SK-N-SH (cell line): ENCODE data around the gene PPP1R36. TPM values are rescaled to one million over a fixed set of nuclear protein-coding genes. Genes with fewer than 3 reads are reported as not detected.

Experiments
- CTCF ChIA-PET: fragments of 300-600, 350-600 bp; formaldehyde crosslinking; extraction: SDS; loops from one replicate; lab custom pipeline; 2021; lab: Yijun Ruan, JAX
- POLR2A ChIA-PET: fragments of 350-600 bp; sonication (Branson Sonifier 250); formaldehyde crosslinking; extraction: SDS; loops from one replicate; lab custom pipeline; 2020; ENCODE audit warnings: antibody characterized with exemption, inconsistent platforms; lab: Yijun Ruan, JAX
- DNase-seq: peaks from one replicate; pipeline ENCODE4 v3.0.0; 2012
- H2AFZ ChIP-seq: fragments of 200-600 bp; sonication (generic); 2 replicates; pipeline ENCODE4 v1.8.1; 2016; ENCODE audit warnings: antibody characterized with exemption, mild to moderate bottlenecking, low read depth
- H3F3A ChIP-seq: fragments of 200-600 bp; sonication (generic); replicated peaks from 2 replicates; pipeline ENCODE3; 2016; ENCODE audit warnings: antibody characterized with exemption, mild to moderate bottlenecking; ENCODE audit not compliant: insufficient read depth
- H3K27ac ChIP-seq, 2 experiments: fragments of 200-500 bp in 1 of 2; fragments of 200-600 bp in 1 of 2; sonication (Bioruptor generic) in 1 of 2; sonication (generic), shearing (Covaris generic) in 1 of 2; 2 replicates each; pipeline versions ENCODE4 v1.5.1 to v1.6.1; 2014 to 2016; ENCODE audit warnings: low read depth in 2 of 2, inconsistent platforms in 1 of 2, low read length in 1 of 2, mild to moderate bottlenecking in 1 of 2, mixed read lengths in 1 of 2
- H3K27me3 ChIP-seq: fragments of 200-600 bp; sonication (generic), shearing (Covaris generic); 2 replicates; pipeline ENCODE4 v1.6.1; 2016; ENCODE audit warnings: mixed run types; ENCODE audit not compliant: insufficient read depth
- H3K36me3 ChIP-seq, 2 experiments: fragments of 200-500 bp in 1 of 2; fragments of 200-600 bp in 1 of 2; sonication (Bioruptor generic) in 1 of 2; sonication (generic) in 1 of 2; replicated peaks in 1 of 2; 2 replicates each; pipeline versions ENCODE3 to v1.5.1; 2014 to 2016; ENCODE audit warnings: low read length in 1 of 2, mild to moderate bottlenecking in 1 of 2; ENCODE audit not compliant: insufficient read depth in 2 of 2, control insufficient read depth in 1 of 2
- H3K4me1 ChIP-seq, 2 experiments: fragments of 200-500 bp in 1 of 2; fragments of 200-600 bp in 1 of 2; sonication (Bioruptor generic) in 1 of 2; sonication (generic), shearing (Covaris generic) in 1 of 2; 2 replicates each; pipeline versions ENCODE4 v1.5.1 to v1.6.1; 2014 to 2016; ENCODE audit warnings: low read depth in 1 of 2, low read length in 1 of 2, mixed run types in 1 of 2; ENCODE audit not compliant: insufficient read depth in 2 of 2, control insufficient read depth in 1 of 2
- H3K4me2 ChIP-seq: fragments of 200-600 bp; sonication (generic), shearing (Covaris generic); 2 replicates; pipeline ENCODE4 v1.6.1; 2017; ENCODE audit warnings: mixed run types
- H3K4me3 ChIP-seq, 2 experiments: fragments of 200-500 bp in 1 of 2; fragments of 200-600 bp in 1 of 2; sonication (Bioruptor generic) in 1 of 2; sonication (generic), shearing (Covaris generic) in 1 of 2; 2 replicates each; pipeline versions ENCODE4 v1.5.1 to v1.8.1; 2014 to 2016; ENCODE audit warnings: low read depth in 2 of 2, inconsistent platforms in 1 of 2, low read length in 1 of 2, mild to moderate bottlenecking in 1 of 2, mixed read lengths in 1 of 2, moderate library complexity in 1 of 2
- H3K79me2 ChIP-seq: fragments of 200-600 bp; sonication (generic); 2 replicates; pipeline ENCODE4 v1.8.1; 2017; ENCODE audit warnings: mild to moderate bottlenecking; ENCODE audit not compliant: insufficient read depth
- H3K9ac ChIP-seq: fragments of 200-600 bp; sonication (generic); 2 replicates; pipeline ENCODE4 v1.6.1; 2017; ENCODE audit warnings: mixed run types
- H3K9me2 ChIP-seq: fragments of 200-600 bp; sonication (generic); 2 replicates; pipeline ENCODE4 v1.6.1; 2017; ENCODE audit warnings: mixed run types
- H3K9me3 ChIP-seq: fragments of 200-600 bp; sonication (generic); 2 replicates; pipeline ENCODE4 v1.6.1; 2017; ENCODE audit warnings: mixed run types, mild to moderate bottlenecking, moderate library complexity
- H4K20me1 ChIP-seq: fragments of 200-600 bp; sonication (generic); 2 replicates; pipeline ENCODE4 v1.6.1; 2017; ENCODE audit warnings: mild to moderate bottlenecking, mixed run types; ENCODE audit not compliant: insufficient read depth
- ELF1 ChIP-seq: IDR thresholded peaks from 2 replicates; pipeline ENCODE4 v1.4.0; 2012
- EZH2phosphoT487 ChIP-seq: fragments of 200-600 bp; sonication (generic); IDR thresholded peaks from 2 replicates; pipeline ENCODE4 v1.6.1; 2017; ENCODE audit warnings: low read depth, mixed run types, mild to moderate bottlenecking, antibody characterized with exemption, moderate library complexity, borderline replicate concordance
- FOSL2 ChIP-seq: IDR thresholded peaks from 2 replicates; pipeline ENCODE4 v1.4.0; 2012; ENCODE audit warnings: low read depth, mild to moderate bottlenecking, moderate library complexity, borderline replicate concordance
- FOXM1 ChIP-seq: IDR thresholded peaks from 2 replicates; pipeline ENCODE4 v1.4.0; 2012; ENCODE audit warnings: low read depth, mild to moderate bottlenecking
- GABPA ChIP-seq: IDR thresholded peaks from 2 replicates; pipeline ENCODE4 v1.4.0; 2012; ENCODE audit warnings: low read depth, mild to moderate bottlenecking
- GATA2 ChIP-seq: sonication (generic); formaldehyde crosslinking; IDR thresholded peaks from 2 replicates; pipeline ENCODE4 v1.5.0; 2020; ENCODE audit warnings: mild to moderate bottlenecking, missing genetic modification reagents
- JUND ChIP-seq: IDR thresholded peaks from 2 replicates; pipeline ENCODE4 v1.4.0; 2012
- NRF1 ChIP-seq: IDR thresholded peaks from 2 replicates; pipeline ENCODE4 v1.6.1; 2012; ENCODE audit warnings: low read depth, mild to moderate bottlenecking, low read length
- POLR2AphosphoS5 ChIP-seq: IDR thresholded peaks from 2 replicates; pipeline ENCODE4 v1.6.1; 2012; ENCODE audit warnings: low read depth, low read length
- RAD21 ChIP-seq: IDR thresholded peaks from 2 replicates; pipeline ENCODE4 v1.6.1; 2012; ENCODE audit warnings: mild to moderate bottlenecking, low read length
- SMC3 ChIP-seq: IDR thresholded peaks from 2 replicates; pipeline ENCODE4 v1.6.1; 2012; ENCODE audit warnings: low read depth, low read length, improper control_type of control experiment
- TCF12 ChIP-seq: IDR thresholded peaks from 2 replicates; pipeline ENCODE4 v1.4.0; 2012
- WGBS: methylation state at CpG from one replicate; pipeline ENCODE4 v1.1.6; 2017; ENCODE audit warnings: low lambda C conversion rate; 5-methylcytosine and 5-hydroxymethylcytosine counted together
- polyA plus RNA-seq, 3 experiments: library from polyadenylated mRNA; depleted of rRNA; stranded (reverse); fragments of >200 nt; gene quantifications; 2 replicates each; pipeline ENCODE4 v1.2.3, GENCODE V29; 2012
- small RNA-seq, 7 experiments: library from RNA; depleted of rRNA; stranded (forward); fragments of <200 nt; gene quantifications; one replicate each; pipeline ENCODE3, GENCODE V24; 2012
- TF ChIP-seq, protein P1 (sequence below): fragments of 150-350 bp; IDR thresholded peaks from 2 replicates; pipeline ENCODE4 v1.6.1; 2016; ENCODE audit warnings: mild to moderate bottlenecking, low read depth, low read length
- TF ChIP-seq, protein P2 (sequence below): fragments of 200-600 bp; sonication (generic); IDR thresholded peaks from 2 replicates; pipeline ENCODE4 v1.6.1; 2017; ENCODE audit warnings: antibody characterized with exemption, mild to moderate bottlenecking, moderate library complexity
- TF ChIP-seq, protein P3 (sequence below): IDR thresholded peaks from 2 replicates; pipeline ENCODE4 v1.4.0; 2012; ENCODE audit warnings: low read depth, borderline replicate concordance

The PPP1R36 gene
- polyA plus RNA-seq, 1 of the 3 experiments (the other 2 are of a cell fraction): 0.08 TPM

DNA sequence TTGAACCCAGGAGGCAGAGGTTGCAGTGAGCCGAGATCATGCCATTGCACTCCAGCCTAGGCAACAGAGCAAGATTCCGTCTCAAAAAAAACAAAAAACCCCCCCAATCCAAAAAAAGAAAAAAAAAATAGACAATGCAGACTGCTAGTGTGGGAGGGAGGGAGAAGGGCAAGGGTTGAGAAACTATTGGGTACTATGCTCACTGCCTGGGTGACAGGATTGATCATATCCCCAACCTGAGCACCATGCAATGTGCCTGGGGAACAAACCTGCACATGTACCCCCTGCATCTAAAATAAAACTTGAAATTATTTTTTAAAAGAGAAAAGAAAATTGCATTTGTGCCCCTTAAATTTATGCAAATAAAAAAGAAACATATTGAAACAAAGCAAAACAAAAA lies 88.9 kb downstream of the PPP1R36 start:
- no peak overlapping the region for H3K27ac ChIP-seq
- 83% methylated on average over 2 of the region's 2 CpGs for whole genome bisulfite sequencing
- POLR2A ChIA-PET: no interaction called here
- H3K27me3 ChIP-seq: no peaks in the 10 kb centered on the region
- H3K4me3 ChIP-seq: no peak overlapping the region
- no peak overlapping the region for H3K4me2 ChIP-seq
- H3K79me2 ChIP-seq: no peaks in the 10 kb centered on the region
- H3K9me3 ChIP-seq: no peaks in the 10 kb centered on the region
- H3K9me2 ChIP-seq: no peaks in the 10 kb centered on the region
- TF ChIP-seq, protein P1, sequence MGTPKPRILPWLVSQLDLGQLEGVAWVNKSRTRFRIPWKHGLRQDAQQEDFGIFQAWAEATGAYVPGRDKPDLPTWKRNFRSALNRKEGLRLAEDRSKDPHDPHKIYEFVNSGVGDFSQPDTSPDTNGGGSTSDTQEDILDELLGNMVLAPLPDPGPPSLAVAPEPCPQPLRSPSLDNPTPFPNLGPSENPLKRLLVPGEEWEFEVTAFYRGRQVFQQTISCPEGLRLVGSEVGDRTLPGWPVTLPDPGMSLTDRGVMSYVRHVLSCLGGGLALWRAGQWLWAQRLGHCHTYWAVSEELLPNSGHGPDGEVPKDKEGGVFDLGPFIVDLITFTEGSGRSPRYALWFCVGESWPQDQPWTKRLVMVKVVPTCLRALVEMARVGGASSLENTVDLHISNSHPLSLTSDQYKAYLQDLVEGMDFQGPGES: no peak
- TF ChIP-seq, protein P2, sequence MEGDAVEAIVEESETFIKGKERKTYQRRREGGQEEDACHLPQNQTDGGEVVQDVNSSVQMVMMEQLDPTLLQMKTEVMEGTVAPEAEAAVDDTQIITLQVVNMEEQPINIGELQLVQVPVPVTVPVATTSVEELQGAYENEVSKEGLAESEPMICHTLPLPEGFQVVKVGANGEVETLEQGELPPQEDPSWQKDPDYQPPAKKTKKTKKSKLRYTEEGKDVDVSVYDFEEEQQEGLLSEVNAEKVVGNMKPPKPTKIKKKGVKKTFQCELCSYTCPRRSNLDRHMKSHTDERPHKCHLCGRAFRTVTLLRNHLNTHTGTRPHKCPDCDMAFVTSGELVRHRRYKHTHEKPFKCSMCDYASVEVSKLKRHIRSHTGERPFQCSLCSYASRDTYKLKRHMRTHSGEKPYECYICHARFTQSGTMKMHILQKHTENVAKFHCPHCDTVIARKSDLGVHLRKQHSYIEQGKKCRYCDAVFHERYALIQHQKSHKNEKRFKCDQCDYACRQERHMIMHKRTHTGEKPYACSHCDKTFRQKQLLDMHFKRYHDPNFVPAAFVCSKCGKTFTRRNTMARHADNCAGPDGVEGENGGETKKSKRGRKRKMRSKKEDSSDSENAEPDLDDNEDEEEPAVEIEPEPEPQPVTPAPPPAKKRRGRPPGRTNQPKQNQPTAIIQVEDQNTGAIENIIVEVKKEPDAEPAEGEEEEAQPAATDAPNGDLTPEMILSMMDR: no peak
- TF ChIP-seq, protein P3, sequence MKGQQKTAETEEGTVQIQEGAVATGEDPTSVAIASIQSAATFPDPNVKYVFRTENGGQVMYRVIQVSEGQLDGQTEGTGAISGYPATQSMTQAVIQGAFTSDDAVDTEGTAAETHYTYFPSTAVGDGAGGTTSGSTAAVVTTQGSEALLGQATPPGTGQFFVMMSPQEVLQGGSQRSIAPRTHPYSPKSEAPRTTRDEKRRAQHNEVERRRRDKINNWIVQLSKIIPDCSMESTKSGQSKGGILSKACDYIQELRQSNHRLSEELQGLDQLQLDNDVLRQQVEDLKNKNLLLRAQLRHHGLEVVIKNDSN: no peak
- TF ChIP-seq POLR2AphosphoS5 (no peak), FOXM1 (no peak), TCF12 (no peak), FOSL2 (no peak), JUND (no peak), GABPA (no peak), NRF1 (no peak), RAD21 (no peak), GATA2 (CRISPR knock-in tag) (no peak), ELF1 (no peak), EZH2phosphoT487 (no peak), SMC3 (no peak)
- TF ChIP-seq, all 33 proteins: peak for 0
- Histone ChIP-seq H3K36me3 (no peaks in the 10 kb centered on the region), H2AFZ (no peak overlapping the region), H3K4me1 (peaks cover 0 to 3% of the 10 kb centered on the region in 2 experiments; a peak in 1 of 4 replicates), H4K20me1 (no peaks in the 10 kb centered on the region), H3F3A (peaks cover 3% of the 10 kb centered on the region), H3K9ac (no peak overlapping the region)
- DNase-seq: no peak
- CTCF ChIA-PET: interaction anchor here (0.6 kb wide), 1 partner anchor 208 kb away, joined by 3 read pairs; no protein-coding TSS in a partner anchor

Small RNAs within 50 kb of the gene (small RNA-seq; reads per million reads assigned to genes)
- 0 reads per million in 7 experiments for gene AL049869.4

Other genes with a start within 250 kb of the PPP1R36 start
- gene MTHFD1, start 161.6 kb upstream of the PPP1R36 start, polyA plus RNA-seq (2012; rRNA removed): 26.8 and 31.0 TPM in 2 replicates
- gene AKAP5, start 84.5 kb upstream of the PPP1R36 start, polyA plus RNA-seq (2012; rRNA removed): 0.28 and 0.36 TPM in 2 replicates
- gene ZBTB25, start 46.1 kb upstream of the PPP1R36 start, polyA plus RNA-seq (2012; rRNA removed): 4.5 and 5.7 TPM in 2 replicates
- gene ZBTB1, start 45.2 kb upstream of the PPP1R36 start, polyA plus RNA-seq (2012; rRNA removed): 12.7 and 16.4 TPM in 2 replicates
- 13.9 and 20.8 TPM in 2 replicates for gene HSPA2, start 9.2 kb upstream of the PPP1R36 start, polyA plus RNA-seq (2012; rRNA removed)
- gene PLEKHG3, start 154.5 kb downstream of the PPP1R36 start, polyA plus RNA-seq (2012; rRNA removed): 4.9 and 5.1 TPM in 2 replicates